ENCODE measurements around the gene LRRC8D.
"Not testable (repeated sequence)": the region's sequence is repeated elsewhere in the genome, so short reads cannot be mapped to it uniquely, and the experiment has no call there.

Gene LRRC8D

DNA sequence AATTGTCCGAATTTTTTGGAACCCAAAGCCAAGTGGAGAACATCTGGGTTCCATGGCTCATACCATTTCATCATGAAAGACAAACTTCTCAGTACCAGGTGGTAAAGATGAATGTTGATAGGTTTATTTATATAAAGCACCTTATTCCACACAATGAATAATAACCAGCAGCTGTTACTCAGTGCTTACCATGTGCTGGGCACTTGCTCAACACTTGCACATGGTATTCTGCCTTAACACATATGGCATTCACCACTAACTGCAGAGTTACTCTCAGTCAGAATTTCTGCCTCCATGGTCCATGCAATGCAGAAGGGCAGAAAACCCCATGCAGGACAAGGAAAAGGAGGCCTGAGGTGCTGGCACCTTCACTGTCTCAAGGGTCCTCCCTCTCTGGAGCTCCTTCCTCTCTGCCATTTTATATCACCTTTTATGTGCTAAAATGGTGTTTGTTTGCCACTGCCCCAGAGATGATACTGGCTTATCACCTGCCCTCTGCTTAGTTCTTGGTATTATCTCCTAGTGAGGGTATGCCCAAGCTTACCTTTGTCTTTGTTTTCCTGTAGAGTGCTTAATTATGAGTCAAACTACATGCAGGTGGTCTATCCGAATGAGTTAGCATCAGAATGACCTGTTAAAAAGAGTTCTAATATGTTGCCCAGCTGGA is 97.4 kb downstream of the LRRC8D start:
- DNase-seq: no peak

DNA sequence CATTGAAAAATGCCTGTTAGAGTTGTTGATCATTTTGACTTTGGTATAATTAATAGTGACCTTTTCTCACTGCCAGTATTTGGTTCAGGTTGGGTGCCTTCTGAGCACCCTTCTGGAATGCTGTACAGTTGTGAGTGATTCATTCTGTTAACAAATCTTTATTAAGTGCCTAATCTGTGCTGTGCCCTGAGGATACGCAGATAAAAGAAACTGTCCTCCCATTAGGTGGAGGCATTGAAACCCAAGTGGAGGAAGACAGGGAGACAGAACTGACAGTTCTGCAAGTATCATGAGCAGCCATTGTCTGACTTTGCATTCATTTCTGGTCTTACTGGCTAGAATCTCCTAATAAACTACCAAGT is 97.9 kb downstream of the LRRC8D start:
- no peak for DNase-seq

DNA sequence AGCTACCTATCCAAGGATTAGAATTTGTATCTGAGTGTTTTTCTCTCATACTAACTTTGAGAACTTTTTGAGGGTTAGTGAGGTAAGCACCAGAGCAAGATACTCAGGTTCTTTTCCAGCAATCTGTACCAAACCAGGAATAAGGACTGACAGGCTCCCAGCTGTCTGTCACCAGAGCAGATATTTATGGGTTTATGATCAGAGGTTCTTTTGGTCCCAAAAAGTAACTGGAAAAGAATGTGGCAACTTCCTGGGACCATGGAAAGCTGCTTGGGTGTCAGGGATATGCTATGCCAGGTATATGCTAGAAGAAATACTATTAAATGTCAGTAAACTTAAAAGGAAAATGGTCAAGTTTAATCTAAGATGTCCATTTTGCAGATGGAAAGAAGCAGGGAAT is 98.3 kb downstream of the LRRC8D start:
- DNase-seq: no peak

DNA sequence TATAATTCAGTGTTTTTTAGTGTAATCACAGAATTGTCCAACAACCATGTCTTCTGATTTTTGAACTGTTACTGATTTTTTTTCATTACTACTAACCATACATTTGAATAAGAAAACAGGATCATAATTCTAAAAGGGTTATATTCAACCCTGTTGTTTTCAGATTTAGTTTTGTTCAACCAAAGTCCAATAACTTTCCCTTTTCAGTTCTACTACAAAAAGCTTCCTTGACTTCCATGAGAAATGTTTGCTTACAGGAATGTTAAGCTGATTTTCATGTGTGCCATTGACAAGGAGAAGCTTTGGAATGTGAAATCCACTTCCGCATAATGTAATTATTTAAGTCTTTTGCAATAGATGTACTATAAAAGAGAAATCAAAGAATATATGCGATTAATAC is 102.1 kb downstream of the LRRC8D start:
- no peak for DNase-seq

DNA sequence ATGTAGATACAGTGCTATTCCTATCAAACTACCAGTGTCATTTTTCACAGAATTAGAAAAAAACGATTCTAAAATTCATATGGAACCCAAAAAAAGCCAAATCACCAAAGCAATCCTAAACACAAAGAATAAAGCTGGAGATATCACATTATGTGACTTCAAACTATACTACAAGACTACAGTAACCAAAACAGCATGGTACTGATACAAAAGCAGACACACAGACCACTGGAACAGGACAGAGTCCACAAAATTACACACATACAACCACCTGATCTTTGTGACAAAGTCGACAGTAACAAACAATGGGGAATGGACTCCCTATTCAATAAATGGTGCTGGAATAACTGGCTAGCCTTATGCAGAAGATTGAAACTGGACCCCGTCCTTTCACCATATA is 102.7 kb downstream of the LRRC8D start:
- no peak for DNase-seq

DNA sequence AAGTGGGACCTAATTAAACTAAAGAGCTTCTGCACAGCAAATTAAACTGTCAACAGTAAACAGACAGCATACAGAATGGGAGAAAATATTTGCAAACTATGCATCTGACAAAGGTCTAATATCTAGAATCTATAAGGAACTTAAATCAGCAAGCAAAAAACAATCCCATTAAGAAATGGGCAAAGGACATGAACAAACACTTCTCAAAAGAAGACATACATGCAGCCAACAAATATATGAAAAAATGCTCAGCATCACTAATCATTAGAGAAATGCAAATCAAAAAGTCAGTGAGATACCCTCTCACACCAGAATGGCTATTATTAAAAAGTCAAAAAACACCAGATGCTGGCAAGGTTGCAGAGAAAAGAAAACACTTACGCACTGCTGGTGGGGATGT is 103.2 kb downstream of the LRRC8D start:
- DNase-seq: not testable (repeated sequence)

DNA sequence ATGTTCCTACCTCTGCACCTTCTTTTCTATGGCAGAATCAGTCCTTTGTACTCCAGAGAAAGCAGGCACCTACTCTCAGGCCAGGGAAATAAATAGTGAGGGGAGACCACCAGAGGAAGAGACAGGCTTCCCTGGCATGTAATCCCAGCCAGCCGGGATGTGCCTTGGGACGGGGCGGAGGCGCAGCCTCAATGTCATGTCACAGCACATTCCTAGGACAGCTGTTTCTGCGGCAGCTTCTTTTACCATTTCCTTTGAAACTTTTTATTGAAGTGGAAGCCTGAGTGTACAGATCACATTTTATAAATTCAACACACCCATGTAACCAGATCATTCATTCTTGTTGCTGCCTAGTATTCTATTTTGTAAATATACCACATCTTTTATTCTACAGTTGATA is 106.2 kb downstream of the LRRC8D start:
- no peak for DNase-seq

DNA sequence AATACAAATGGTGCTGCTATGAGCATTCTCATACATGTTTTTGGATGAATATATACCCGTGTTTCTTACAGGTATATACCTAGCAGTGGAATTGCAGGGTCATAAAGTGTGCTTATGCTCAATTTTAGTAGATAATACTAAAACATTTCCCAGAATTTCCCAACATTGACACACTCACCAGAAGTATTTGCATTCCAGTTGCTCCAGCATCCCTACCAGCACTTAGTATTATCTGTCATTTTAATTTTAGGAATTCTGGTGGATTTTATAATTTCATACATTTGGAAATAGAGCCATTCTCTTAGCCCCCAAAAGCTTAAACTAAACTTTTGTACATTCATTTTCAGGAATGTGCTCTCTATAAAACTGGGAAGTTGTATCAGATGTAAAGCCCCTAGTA is 106.6 kb downstream of the LRRC8D start:
- no peak for DNase-seq

DNA sequence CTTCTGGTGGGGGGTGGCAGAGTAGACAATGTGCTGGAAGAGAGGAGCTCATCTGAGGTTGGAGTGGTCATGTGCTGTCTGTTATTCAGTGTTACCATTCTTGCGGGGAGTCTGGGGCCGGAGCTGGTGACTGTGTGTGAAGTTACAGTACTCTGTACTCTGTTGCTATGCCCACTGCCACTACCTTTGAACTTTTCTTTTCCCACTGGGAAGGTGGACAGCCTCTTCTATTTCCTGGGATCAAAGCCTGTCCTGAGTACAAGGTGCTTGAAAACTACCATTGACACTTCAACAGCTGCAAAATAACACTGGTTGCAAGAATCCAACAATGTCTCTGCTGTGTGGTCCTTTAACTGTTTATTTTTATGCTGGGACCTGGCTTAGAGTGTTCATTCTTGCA is 107.7 kb downstream of the LRRC8D start:
- DNase-seq: no peak

DNA sequence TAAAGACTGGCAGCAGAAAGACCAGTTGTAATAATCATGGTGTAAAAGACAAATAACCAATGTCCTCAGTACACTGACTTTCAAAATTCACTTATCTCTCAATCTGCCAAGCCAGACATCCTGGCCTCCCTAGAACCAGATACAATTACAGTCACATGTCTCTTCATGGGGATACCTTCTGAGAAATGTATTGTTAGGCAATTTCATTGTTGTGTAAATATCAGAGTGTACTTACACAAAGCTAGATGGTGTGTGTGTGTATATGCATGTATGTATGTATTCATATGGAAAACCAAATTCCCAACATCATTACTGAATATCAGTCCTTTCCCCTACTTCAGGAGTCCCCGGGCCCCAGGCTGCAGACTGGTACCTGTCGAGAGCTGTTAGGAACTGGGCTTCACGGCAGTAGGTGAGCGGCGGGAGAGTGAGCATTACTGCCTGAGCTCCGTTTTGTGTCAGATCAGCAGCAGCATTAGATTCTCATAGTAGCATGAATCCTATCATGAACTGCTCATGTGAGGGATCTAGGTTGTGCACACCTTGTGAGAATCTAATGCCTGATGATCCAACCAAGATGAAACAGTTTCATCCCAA is 108.7 kb downstream of the LRRC8D start:
- DNase-seq: no peak

DNA sequence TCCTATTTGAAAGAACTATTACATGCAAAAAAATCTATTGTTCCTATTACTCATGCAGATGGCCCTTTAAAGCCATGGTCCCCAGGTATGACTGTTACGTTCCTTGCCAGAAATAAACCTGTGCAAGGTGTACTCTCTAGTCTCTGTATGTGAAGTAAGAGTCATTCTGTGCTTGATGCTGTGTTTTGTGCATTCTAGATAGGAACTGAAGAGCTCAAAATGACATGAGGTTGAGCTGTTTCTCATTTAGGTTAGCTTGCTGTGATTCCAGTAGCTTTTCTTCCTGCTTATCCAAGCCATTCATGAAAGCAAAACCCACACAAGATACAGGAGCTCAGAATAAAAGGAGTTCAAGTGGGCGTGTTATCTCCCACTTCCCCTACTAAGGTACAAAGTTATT is 109.7 kb downstream of the LRRC8D start:
- DNase-seq: no peak

DNA sequence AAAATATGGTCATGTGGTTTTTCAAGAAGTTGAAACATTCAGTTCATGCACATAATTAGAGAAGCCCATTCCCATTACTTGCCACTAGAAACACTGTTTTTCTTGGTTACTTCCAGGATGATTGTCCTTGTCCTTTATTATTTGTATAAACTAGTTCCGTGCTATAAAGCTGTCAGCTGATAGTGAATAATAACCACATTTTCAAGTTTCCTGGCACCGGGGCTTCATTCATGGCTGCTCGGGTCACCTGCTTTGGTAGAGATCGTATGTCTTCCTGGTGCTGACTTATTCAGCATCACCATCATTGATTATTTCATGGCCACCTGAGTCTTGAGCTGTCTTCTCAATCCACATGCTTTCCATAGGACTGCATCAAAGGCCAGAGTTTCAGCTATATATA is 111.1 kb downstream of the LRRC8D start:
- no peak for DNase-seq

DNA sequence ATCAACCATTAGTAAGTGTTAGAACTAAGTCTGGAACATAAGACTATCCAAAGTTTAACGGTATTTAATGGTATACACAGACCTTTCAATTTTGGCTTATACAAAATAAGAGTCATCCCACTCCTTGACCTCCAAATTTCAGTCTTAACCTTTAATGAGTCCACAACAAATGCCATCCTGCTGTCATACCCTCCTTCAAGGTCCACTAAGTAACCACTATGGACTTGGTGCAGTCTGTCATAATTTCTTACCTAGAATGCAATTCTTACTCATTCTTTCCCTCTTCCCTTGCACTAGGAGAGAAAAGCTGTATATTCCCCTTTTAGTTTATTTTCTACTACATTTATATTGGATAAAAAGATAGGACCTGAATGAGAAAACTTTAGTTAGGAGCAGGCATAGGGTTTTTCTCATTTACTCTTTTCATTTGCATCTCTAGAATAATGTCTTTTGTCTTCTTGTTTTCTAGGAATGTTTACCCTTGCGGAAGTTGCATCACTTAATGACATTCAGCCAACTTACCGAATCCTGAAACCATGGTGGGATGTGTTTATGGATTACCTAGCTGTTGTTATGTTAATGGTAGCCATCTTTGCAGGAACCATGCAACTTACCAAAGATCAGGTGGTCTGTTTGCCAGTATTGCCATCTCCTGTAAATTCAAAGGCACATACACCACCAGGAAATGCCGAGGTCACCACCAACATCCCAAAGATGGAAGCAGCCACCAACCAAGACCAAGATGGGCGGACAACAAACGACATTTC is 111.9 kb downstream of the LRRC8D start:
- DNase-seq: no peak

DNA sequence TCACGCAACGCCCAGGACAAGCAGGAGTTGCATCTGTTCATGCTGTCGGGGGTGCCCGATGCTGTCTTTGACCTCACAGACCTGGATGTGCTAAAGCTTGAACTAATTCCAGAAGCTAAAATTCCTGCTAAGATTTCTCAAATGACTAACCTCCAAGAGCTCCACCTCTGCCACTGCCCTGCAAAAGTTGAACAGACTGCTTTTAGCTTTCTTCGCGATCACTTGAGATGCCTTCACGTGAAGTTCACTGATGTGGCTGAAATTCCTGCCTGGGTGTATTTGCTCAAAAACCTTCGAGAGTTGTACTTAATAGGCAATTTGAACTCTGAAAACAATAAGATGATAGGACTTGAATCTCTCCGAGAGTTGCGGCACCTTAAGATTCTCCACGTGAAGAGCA is 113.6 kb downstream of the LRRC8D start:
- no peak for DNase-seq

DNA sequence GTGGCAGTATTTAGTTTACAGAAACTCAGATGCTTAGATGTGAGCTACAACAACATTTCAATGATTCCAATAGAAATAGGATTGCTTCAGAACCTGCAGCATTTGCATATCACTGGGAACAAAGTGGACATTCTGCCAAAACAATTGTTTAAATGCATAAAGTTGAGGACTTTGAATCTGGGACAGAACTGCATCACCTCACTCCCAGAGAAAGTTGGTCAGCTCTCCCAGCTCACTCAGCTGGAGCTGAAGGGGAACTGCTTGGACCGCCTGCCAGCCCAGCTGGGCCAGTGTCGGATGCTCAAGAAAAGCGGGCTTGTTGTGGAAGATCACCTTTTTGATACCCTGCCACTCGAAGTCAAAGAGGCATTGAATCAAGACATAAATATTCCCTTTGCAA is 114.4 kb downstream of the LRRC8D start:
- no peak for DNase-seq

DNA sequence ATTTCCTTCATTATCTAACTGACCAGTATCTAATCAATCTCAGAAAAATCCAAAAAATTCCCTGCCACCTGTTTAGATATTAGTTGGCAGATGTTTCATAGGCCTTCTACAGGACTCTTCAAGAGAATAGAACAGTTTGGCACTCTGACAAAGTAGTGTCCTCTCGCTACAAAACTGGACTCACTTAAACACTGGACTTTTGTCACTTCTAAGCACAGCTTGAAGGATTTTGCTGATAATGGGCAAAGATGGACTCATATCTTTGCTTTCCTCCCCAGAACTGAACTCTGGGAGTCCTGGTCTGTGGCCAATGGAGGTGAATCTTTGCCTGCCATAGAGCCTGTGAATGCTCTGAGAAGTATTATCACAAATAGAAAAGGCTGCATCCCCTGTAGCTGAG is 115.9 kb downstream of the LRRC8D start:
- DNase-seq: no peak

DNA sequence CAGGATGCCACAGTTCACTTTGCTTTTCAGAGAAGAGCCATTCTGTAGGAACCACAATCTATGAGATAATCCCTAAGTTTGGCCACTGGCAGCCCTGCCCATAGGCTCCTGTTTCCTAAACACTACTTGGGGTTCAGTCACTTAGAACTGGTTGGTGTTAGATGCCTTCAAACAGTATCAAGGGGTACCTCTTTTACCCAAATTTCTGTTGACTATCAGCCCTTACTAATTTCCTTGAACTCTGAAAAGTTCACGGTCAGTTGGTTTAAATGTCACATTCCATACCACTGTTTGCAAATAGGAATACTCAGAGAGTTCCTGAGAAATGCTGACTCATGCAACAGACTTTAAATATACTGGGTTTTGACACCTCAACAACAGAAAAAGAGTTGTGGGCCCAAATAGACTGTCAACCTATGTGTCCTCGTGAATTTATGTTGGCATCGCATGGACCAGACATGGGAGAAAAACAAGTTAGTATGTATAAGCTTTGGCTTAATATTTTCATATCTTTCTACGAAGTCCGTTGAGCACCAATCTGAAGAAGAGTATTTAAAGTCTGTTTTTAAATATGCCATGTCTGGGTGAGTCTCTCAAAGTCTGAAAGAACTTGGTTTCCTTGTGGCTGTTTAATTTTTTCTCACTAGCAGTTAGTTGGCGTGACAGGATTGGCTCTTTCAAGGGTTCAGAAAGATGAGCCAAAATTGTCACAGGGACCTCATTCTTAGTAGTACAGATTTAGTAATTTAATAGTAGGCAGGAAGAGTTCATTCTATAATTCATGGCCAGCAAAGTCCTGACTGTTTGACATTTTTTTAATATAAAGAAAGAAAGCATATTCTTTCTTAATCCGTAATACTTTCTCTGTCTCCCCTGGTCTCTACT is 117.6 kb downstream of the LRRC8D start:
- DNase-seq: no peak

DNA sequence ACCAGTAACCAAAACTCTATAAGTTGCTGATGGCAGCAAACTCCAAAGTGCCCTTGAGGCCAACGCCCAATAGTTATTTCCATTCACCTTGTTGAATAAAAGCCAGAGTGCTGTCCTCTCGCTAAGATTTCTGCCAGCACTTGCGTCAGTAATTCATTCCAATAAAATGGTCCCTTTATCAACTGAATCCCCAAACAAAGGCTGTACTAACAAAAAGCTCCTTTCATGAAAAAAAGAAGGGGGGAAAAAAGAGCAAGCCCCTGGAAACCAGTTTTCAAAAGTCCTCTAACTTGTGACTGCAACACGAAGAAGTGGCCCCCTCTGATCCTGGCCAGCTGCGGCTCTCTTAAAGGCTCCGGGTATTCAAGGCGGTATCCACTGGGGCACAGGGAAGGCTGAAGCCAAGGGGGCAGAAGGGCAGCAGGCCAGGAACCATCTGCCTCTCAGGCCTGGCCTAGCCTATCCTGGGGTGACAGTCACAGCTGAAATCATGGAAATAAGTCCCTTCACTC is 118.3 kb downstream of the LRRC8D start:
- DNase-seq: no peak

DNA sequence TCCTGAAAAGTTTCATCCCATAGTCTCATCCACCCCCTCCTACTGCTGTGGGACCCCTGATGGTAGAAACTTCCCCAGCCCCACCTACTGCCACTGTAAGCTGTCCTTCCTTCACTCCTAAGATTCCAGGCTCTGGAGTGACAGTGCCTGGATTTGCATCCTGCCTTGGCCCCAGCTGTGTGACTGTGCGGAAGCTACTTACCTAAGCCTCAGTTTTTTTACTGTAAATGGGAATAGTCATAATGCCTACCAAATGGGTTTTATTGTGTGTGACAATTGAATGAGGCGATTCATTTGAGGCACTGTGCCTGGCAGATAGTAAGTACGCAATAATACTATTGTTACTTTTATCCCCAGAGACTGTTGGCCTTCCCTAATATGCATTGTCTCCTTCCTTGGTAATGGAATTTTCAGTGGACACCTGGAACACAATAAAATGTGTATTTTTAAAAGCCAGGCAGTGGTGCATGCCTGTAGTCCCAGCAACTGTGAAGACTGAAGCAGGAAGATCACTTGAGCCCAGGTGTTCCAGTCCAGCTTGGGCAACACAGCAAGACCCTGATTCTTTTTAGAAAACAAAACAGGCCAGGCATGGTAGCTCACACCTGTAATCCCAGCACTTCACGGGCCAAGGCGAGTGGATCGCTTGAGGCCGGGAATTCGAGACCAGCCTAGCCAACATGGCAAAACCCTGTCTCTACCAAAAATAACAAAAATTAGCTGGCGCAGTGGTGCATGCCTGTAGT is 119.0 kb downstream of the LRRC8D start:
- DNase-seq: no peak

DNA sequence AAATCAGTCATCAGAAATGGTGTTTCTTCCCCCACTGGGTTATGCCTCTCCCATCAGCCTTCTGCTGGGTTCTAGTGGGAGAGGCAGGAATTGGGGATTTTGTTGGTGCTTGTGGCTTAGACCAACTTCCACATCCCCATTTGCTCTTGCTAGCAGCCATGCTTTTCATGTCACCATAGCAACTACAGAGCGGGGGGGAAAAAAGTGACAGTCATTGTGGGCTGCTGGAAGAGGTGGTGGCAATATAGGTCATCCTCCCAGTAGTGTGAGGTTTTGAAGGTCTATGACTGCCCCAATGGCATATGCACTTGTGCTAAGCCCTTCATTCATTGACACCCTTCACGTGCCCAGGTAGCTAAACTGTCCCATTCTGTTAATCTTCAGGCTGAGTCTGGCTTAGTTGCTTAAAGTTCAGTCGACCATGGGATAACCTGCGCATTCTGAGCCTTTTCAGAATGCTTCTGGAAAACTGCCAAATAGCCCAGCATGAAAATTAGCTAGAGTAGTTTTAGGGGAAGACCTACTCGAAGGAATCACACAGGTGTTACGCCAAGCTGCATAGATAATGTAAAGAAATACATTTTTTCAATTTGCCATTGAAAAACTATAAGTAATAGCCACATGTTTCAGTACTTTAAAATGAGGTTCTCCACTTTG is 120.4 kb downstream of the LRRC8D start:
- no peak for DNase-seq

DNA sequence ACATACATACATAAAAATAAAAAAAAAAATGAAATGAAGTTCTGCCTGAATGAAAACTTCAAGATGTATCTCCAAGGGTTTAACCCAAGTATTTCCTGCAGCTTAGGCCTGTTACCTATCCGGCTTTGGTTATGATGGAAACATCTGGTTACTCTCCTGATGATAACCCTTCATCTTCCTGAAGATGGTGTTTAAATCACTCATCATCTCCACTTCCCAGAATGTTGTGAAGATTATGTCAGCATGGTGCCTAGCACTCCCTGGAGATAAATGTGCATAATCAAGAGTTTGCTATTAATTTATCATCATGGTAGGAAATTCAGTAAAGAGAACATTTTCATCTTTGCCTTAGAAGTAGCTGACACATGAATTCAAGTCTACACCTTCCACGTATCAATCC is 121.2 kb downstream of the LRRC8D start:
- DNase-seq: no peak

All from T-helper 9 cell (primary cell).